ENCODE data around the gene PIRT.

GRCh38 chr17:10787306-10788045, 50.4 kb downstream of the PIRT start:
- no peak for TF ChIP-seq CTCF (IDR thresholded peaks at IDR 0.05)
- TF ChIP-seq POLR2A (IDR thresholded peaks at IDR 0.05), result no peak
